ENCODE data around the gene MAD1L1. TPM values are rescaled to one million over a fixed set of nuclear protein-coding genes. Genes with fewer than 3 reads are reported as not detected.

Gene MAD1L1
- total RNA-seq, 1 donor from 2014 or later = 59.6 TPM

DNA sequence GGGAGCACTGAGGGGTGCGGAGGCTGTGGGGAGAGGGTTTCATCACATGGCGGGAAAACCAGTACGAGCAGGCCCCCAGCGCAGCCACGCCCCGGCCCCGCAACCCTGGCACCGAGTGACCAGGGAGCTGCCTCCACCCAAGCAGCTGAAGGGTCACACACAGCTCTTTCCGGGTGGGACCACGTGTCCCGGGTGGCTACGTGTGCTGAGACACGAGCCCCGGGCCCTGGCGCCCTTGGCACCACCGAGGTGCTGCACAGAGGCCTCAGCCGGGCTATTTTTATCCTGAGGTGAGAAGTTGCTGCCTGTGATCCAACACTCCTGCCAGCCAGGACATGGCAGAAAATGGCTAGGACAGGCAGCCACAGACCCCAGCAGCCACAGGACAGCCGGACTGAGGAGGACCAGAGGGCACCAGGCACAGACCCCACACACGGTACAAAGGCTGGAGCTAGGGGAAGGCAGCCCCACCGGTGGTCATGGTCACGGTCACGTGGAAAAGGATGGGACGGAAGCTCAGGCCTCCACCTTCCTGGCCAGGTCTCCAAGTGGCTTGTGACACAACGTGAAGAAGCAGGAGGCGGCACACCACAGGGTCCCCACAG, 223.7 kb downstream of the MAD1L1 start:
- Histone ChIP-seq H3K9me3 (no peaks in the 10 kb centered on the region), H3K27me3 (no peaks in the 10 kb centered on the region), H3K36me3 (peaks cover 8 to 12% of the 10 kb centered on the region in 2 donors), H3K4me1 (no peaks in the 10 kb centered on the region), H3K27ac (no peak overlapping the region), H3K4me3 (no peak overlapping the region)
- TF ChIP-seq, protein P1, sequence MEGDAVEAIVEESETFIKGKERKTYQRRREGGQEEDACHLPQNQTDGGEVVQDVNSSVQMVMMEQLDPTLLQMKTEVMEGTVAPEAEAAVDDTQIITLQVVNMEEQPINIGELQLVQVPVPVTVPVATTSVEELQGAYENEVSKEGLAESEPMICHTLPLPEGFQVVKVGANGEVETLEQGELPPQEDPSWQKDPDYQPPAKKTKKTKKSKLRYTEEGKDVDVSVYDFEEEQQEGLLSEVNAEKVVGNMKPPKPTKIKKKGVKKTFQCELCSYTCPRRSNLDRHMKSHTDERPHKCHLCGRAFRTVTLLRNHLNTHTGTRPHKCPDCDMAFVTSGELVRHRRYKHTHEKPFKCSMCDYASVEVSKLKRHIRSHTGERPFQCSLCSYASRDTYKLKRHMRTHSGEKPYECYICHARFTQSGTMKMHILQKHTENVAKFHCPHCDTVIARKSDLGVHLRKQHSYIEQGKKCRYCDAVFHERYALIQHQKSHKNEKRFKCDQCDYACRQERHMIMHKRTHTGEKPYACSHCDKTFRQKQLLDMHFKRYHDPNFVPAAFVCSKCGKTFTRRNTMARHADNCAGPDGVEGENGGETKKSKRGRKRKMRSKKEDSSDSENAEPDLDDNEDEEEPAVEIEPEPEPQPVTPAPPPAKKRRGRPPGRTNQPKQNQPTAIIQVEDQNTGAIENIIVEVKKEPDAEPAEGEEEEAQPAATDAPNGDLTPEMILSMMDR (IDR thresholded peaks at IDR 0.05) = no peak
- peak in 1 of 2 donors; percentile 61 for DNase-seq (ENCODE audit: low spot score in 2 of 2)
- intact Hi-C loops (cut with DNase I) = no loop called here

DNA sequence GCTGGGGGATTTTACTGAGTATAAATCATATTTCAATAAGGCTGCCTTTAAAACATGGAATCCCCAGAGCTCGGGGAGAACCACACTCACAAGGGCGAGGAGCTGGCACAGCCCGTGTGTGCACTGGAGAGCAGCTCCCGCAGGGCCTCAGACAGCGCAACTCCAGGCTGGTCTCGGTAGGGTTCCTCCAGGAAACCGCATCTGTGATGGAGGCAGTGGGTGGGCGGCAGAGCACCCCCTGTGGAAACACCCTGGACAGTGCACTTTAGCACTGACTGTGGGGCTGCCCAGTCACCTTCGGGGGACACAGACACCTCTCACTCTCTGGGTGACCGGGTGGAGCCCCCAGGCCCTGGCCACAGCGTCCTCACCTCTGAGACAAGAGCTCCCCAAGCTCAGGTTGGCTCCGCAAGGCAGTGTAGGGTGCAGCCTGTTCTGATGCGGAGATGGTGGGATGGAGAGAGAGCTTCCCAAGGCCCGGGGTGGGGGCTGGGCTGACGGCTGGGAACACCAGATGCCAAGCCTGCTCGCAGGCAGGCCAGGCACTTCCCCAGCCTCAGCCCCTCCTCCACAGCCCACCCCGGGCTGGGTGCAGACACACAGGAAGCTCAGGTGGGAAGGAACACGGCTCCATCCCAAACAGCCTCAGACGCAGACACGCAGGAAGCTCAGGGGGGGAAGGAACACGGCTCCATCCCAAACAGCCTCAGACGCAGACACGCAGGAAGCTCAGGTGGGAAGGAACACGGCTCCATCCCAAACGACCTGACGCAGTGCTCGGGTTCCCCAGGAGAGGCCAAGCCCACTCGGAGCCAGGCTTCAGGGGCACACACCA, 224.4 kb downstream of the MAD1L1 start:
- intact Hi-C loops (cut with DNase I) = no loop called here
- Histone ChIP-seq H3K9me3 (no peaks in the 10 kb centered on the region), H3K36me3 (peaks cover 6 to 11% of the 10 kb centered on the region in 2 donors), H3K27me3 (no peaks in the 10 kb centered on the region), H3K4me3 (no peak overlapping the region), H3K27ac (no peak overlapping the region), H3K4me1 (no peaks in the 10 kb centered on the region)
- TF ChIP-seq, protein P1 (IDR thresholded peaks at IDR 0.05) = no peak
- peak in 1 of 2 donors; percentile 44 for DNase-seq (ENCODE audit: low spot score in 2 of 2)

DNA sequence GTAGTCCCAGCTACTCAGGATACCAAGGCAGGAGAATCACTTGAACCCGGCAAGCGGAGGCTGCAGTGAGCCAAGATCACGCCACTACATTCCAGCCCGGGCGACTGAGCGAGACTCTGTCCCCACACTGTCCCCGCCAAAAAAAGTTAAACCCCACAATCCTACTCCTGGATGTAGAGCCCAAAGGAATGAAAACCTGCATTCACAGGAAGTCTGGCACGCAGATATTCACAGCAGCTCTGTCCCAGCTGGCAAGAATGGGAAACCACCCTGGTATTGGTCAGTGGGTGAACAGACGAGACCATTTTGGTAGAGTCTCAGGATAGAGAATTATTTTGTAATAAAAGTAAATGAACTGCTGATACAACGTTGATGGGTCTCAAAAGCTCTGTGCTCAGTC, 225.2 kb downstream of the MAD1L1 start:
- peak in 1 of 2 donors; percentile 22 for DNase-seq (ENCODE audit: low spot score in 2 of 2)
- TF ChIP-seq, protein P1 (IDR thresholded peaks at IDR 0.05) = no peak
- Histone ChIP-seq H3K4me1 (no peaks in the 10 kb centered on the region), H3K9me3 (no peaks in the 10 kb centered on the region), H3K27me3 (no peaks in the 10 kb centered on the region), H3K36me3 (peaks cover 3 to 4% of the 10 kb centered on the region in 2 donors), H3K27ac (no peak overlapping the region), H3K4me3 (no peak overlapping the region)
- intact Hi-C loops (cut with DNase I) = no loop called here

DNA sequence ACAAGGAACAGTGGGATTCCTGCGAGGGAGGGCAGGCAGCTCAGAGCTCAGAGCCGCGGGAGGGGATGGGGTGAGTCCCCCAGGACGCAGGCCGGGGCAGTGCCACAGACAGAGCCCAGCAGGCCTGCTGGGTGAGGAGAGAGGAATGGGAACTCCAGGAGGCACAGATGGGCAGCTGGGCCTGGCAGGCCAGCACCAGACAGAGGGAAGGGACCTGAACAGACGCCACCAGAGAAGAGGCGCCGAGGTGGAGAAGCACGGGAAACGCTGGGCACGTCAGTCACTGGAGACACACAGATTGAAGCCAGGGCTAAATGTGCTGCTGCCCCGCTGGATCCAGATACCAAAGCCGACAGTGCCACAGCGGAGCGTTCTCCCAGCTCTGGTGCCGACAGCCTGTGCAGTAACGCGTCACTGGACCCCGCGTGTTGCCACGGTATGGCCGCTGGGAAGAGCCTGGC, 225.8 kb downstream of the MAD1L1 start:
- peak in 1 of 2 donors; percentile 53 for DNase-seq (ENCODE audit: low spot score in 2 of 2)
- H3K27me3 ChIP-seq = no peaks in the 10 kb centered on the region
- H3K36me3 ChIP-seq = peaks cover 0 to 4% of the 10 kb centered on the region in 2 donors
- intact Hi-C loops (cut with DNase I) = no loop called here
- no peaks in the 10 kb centered on the region for H3K4me1 ChIP-seq
- H3K9me3 ChIP-seq = no peaks in the 10 kb centered on the region
- no peak overlapping the region for H3K4me3 ChIP-seq
- TF ChIP-seq, protein P1 (IDR thresholded peaks at IDR 0.05) = no peak
- H3K27ac ChIP-seq = no peak overlapping the region

DNA sequence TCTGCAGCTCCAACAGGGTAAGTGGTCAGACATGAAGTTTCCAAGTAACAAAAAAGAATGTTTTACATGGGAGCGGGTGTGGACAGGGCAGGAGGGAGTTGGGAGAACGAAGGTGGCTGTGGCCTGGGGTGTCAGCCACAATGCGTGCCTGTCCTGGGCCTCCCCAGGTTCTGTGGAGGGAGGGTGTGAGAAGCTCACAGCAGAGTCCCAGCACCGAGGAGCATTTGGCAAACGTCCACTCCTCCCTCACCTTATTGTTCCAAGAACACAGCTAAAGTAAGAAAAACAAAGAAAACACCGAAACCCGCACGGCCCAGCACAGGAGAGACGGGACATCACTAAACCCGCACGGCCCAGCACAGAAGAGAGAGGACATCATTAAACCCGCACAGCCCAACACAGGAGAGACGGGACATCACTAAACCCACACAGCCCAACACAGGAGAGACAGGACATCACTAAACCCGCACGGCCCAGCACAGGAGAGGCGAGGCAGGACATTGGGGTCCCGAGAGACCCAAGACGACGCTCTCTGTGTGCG, 226.4 kb downstream of the MAD1L1 start:
- H3K27me3 ChIP-seq = no peaks in the 10 kb centered on the region
- TF ChIP-seq, protein P1 (IDR thresholded peaks at IDR 0.05) = no peak
- peak in 1 of 2 donors; percentile 58 for DNase-seq (ENCODE audit: low spot score in 2 of 2)
- H3K4me3 ChIP-seq = no peak overlapping the region
- intact Hi-C loops (cut with DNase I) = no loop called here
- H3K36me3 ChIP-seq = peaks cover 0 to 4% of the 10 kb centered on the region in 2 donors
- no peaks in the 10 kb centered on the region for H3K4me1 ChIP-seq
- H3K27ac ChIP-seq = no peak overlapping the region
- H3K9me3 ChIP-seq = no peaks in the 10 kb centered on the region

All from ascending aorta (tissue), 2 donors.